Activated naive CD8-positive, alpha-beta T cell treated with anti-CD3 and anti-CD28 coated beads, Interleukin-2, amount 10 ng/mL, durations not matched to agents 7 days and 5 days (primary cell): ENCODE measurements around the gene F3. TPM values are rescaled to one million over a fixed set of nuclear protein-coding genes. Genes with fewer than 3 reads are reported as not detected.
"Not testable (repeated sequence)": the region's sequence is repeated elsewhere in the genome, so short reads cannot be mapped to it uniquely, and the experiment has no call there.

ENCODE experiments used
- ATAC-seq: fragments of 150-1000 bp; cut with Tn5 transposase; one replicate; pipeline ENCODE4 v1.10.0; 2021; ENCODE audit warnings: low read depth, moderate library complexity
- POLR2A ChIA-PET: fragments of 350-600 bp; sonication (Branson Sonifier 250); formaldehyde crosslinking; loops from one replicate; lab custom pipeline; 2021; ENCODE audit warnings: antibody characterized with exemption; lab: Charles Lee
- DNase-seq: peaks from one replicate; pipeline ENCODE4 v3.0.0; 2021
- H3K27ac Mint-ChIP-seq: one replicate; pipeline ENCODE4 v1.8.0; 2022; ENCODE audit warnings: mild to moderate bottlenecking, mixed read lengths
- H3K27me3 Mint-ChIP-seq: one replicate; pipeline ENCODE4 v1.8.0; 2022; ENCODE audit warnings: mild to moderate bottlenecking, moderate library complexity, mixed read lengths
- H3K36me3 Mint-ChIP-seq: one replicate; pipeline ENCODE4 v1.8.0; 2021; ENCODE audit warnings: mild to moderate bottlenecking, mixed read lengths
- H3K4me1 Mint-ChIP-seq: one replicate; pipeline ENCODE4 v1.8.0; 2021; ENCODE audit warnings: mixed read lengths
- H3K4me3 Mint-ChIP-seq: one replicate; pipeline ENCODE4 v1.8.0; 2022; ENCODE audit warnings: mild to moderate bottlenecking, moderate library complexity, mixed read lengths
- H3K9me3 Mint-ChIP-seq: one replicate; pipeline ENCODE4 v1.8.0; 2021; ENCODE audit warnings: mixed read lengths
- total RNA-seq, 2 experiments: library from RNA; stranded (reverse); gene quantifications; one replicate each; pipeline ENCODE4 v1.2.3, GENCODE V29; 2021

Gene F3
- under 1 TPM in 1 of 2 experiments, not detected in 1; 0.17 TPM for total RNA-seq

DNA sequence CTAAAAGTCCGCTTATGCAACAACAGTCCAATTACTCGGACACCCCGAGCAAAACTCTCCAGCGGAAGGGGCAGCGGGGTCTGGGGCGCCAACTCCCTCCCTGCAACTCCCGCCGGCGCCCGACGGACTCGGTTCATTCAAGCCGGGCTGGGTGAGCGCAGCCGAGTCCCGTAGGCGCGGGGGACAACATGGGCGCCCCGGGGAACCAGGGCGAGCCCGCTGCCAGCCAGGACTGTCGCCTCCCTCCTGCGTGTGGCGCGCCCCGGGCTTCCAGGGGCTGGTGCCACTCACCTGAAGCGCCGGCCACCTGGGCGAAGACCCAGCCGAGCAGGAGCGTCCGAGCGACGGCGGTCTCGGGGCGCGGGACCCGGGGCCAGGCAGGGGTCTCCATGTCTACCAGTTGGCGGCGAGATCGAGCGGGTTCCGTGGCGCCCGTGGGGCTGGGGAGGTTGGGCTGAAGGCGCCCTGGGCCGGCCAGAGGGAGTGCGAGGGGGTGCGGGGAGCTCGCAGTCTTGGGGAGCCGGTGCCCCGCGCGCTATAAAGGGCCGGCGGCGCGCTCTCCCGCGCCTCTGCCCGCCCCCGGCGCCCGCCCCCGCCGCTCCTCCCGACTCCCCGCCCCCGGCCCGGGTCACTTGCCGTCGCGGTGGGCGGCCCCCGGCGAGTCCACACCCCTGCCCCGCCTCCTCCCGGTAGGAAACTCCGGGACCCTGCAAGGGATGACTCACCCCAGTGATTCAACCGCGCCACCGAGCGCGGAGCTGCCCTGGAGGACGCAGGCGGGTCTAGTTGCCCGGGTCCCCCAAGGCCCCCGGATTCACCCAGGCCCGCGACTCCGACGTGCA is at the start of gene F3:
F3 (minus strand) TSS at position 514 of the 842 bp plus-strand sequence; CDS start at position 391, 123 bp downstream.
- peak within 1 kb of the TSS; percentile 84 for H3K4me3 Mint-ChIP-seq
- no peaks in the 10 kb centered on the region for H3K9me3 Mint-ChIP-seq
- peaks cover 8% of the 10 kb centered on the region for H3K4me1 Mint-ChIP-seq
- ATAC-seq (peak; percentile 95), DNase-seq (peak; percentile 75)
- H3K27me3 Mint-ChIP-seq, result peaks cover 70% of the 10 kb centered on the region
- no peaks in the 10 kb centered on the region for H3K36me3 Mint-ChIP-seq
- H3K27ac Mint-ChIP-seq, result no peak within 1 kb of the TSS
- POLR2A ChIA-PET, result interaction anchor here (0.6 kb wide), 1 partner anchor 316 kb away, joined by 5 read pairs; no protein-coding TSS in a partner anchor

DNA sequence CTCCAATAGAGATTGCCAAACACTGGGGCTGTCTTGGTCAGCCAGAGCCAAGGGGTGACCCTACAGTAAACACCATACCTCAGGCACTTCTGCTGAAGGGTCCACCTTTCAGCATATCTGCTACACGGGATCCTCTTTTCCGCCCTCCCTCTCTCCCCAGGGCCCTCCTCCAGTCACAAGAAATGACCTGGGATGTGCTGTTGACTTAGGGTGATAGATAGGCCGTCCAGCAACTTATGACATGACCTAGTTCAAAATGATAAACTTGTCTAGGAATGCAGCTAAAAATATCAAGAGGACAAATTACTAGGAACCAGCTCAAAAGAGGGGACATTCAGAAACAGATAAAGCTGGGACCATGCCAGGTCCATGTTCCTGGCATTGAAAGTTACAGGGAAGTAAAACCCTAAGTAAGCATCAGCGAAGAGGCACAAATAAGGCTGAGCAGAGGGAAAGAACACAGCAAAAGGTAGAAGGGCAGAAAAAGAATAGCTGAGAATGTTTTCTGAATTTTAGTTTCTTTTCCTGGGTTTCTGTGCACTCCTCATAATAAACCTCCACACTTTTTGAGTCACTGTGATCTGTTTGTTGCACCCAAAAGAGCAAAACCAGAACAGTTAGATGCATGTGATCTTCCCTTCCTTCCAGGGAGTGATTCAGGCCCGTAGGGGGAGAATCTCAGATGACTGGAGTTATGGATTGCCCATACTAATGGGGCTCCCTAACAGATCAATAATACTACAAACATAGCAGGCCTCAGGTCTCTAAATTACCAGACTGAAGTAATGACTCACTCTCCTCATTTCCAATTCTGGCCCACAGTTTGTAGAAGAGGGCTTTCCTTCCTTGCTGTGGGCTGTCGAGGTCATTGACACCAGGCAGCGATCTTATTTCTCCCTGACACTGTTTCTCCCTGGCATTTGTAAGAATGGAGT is 48.9 kb upstream of the F3 start:
- Mint-ChIP-seq H3K36me3 (no peaks in the 10 kb centered on the region), H3K9me3 (no peaks in the 10 kb centered on the region), H3K27me3 (peaks cover 8% of the 10 kb centered on the region), H3K27ac (no peak overlapping the region), H3K4me1 (no peaks in the 10 kb centered on the region), H3K4me3 (no peak overlapping the region)
- DNase-seq (no peak), ATAC-seq (no peak)
- POLR2A ChIA-PET, result no interaction called here

DNA sequence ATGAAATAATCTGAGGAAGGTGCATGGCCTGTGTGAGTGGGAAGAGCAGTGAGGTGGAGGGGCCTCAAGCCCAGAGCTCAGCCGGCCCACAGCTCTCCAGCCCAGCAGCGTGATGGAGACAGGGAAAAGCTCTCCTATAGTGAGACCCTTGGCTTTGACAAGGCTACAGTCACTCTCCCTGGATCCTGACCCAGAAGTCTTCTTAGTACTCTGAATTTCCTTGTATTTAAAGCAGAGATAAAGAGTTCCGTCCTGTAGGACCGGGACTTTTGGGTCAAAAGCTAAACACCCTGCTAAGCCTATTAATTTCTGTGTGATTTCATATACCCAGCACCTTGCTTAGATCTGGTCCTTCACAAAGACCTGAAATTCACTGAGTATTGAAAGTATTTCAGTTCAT is 48.2 kb upstream of the F3 start:
- Mint-ChIP-seq H3K27me3 (peaks cover 12% of the 10 kb centered on the region), H3K4me3 (no peak overlapping the region), H3K27ac (no peak overlapping the region), H3K36me3 (no peaks in the 10 kb centered on the region), H3K4me1 (no peaks in the 10 kb centered on the region), H3K9me3 (no peaks in the 10 kb centered on the region)
- ATAC-seq (no peak), DNase-seq (no peak)
- POLR2A ChIA-PET, result no interaction called here

DNA sequence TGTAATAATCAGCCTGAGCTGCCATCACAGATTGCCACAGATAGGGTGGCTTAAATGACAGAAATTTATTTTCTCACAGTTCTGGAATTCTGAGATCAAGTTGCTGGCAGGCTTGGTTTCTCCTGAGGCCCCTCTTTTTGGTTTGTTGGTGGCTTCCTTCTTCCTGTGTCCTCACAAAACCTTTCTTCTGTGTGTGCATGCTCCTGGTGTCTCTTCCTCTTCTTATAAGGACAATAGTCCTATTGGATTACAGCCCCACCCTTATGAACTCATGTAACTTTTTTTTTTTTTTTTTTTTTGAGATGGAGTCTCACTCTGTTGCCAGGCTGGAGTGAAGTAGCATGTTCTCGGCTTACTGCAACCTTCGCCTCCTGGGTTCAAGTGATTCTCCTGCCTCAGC is 41.0 kb upstream of the F3 start:
- POLR2A ChIA-PET, result no interaction called here
- no peaks in the 10 kb centered on the region for H3K36me3 Mint-ChIP-seq

DNA sequence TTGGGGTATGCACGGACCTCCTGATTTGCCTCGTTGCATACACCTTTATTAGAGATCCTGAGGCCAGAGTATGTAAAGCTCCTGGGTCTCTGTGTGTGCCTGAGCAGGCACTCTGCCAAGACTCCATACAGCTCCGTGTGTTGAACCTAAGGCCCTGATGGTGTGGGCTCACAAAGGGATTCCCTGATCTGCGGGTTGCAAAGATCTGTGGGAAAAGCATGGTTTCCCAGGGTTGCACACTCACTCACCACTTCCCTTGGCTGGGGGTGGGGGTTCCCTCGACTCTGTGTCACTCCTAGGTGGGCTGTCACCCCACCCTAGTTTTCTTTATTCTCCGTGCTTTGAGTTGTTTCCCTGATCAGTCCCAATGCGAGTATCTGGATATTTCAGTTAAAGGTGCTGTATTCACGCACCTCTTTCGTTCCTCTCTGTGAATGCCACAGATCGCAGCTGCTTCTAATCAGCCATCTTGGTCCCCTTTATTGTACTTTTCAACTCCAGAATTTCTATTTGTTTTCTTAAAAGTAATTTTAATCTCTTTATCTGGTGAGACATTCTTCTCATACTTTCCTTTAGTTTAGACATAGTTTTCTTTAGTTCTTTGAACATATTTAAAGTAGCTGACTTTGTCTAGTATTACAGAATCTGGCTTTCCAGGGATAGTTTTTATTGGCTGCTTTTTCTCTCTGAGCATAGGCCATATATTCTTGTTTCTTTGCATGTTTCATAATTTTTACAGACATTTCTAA is 39.0 kb upstream of the F3 start:
- Mint-ChIP-seq H3K36me3 (no peaks in the 10 kb centered on the region), H3K4me1 (no peaks in the 10 kb centered on the region)
- POLR2A ChIA-PET, result no interaction called here

More for the DNA sequence above, 41.0 kb upstream of the F3 start:
- H3K4me1 Mint-ChIP-seq, result no peaks in the 10 kb centered on the region
- no peak overlapping the region for H3K27ac Mint-ChIP-seq
- DNase-seq, result no peak
- peaks cover 4% of the 10 kb centered on the region for H3K9me3 Mint-ChIP-seq
- ATAC-seq, result no peak
- no peak overlapping the region for H3K4me3 Mint-ChIP-seq
- H3K27me3 Mint-ChIP-seq, result peaks cover 17% of the 10 kb centered on the region

DNA sequence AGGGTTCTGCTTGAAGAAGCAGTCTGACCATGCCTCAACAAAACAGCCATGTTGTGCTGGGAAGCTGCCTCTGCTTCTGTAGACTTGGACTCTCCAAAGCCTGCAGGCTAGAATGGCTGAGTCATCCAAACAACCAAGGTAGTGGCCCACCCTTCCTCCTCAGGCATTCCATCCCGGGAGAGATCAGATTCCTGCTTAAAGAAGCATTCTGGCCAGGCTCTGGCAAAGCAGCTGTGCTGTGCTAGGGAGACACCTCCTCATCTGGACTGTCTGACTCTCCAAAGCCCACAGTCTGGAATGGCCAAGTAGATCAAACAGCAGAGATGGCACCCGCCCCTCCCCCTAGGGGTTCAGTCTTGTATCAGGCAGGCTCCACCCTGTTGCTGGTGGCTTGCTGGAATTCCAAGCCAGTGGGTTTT is 38.3 kb upstream of the F3 start:
- H3K4me3 Mint-ChIP-seq, result no peak overlapping the region
- no peak for DNase-seq
- H3K36me3 Mint-ChIP-seq, result no peaks in the 10 kb centered on the region
- no peaks in the 10 kb centered on the region for H3K4me1 Mint-ChIP-seq
- peaks cover 10% of the 10 kb centered on the region for H3K27me3 Mint-ChIP-seq
- no peak overlapping the region for H3K27ac Mint-ChIP-seq
- POLR2A ChIA-PET, result no interaction called here
- no peak for ATAC-seq
- H3K9me3 Mint-ChIP-seq, result peaks cover 11% of the 10 kb centered on the region

More for the DNA sequence above, 39.0 kb upstream of the F3 start:
- Mint-ChIP-seq H3K9me3 (peaks cover 11% of the 10 kb centered on the region), H3K4me3 (no peak overlapping the region), H3K27me3 (peaks cover 14% of the 10 kb centered on the region), H3K27ac (no peak overlapping the region)
- ATAC-seq (no peak), DNase-seq (no peak)

DNA sequence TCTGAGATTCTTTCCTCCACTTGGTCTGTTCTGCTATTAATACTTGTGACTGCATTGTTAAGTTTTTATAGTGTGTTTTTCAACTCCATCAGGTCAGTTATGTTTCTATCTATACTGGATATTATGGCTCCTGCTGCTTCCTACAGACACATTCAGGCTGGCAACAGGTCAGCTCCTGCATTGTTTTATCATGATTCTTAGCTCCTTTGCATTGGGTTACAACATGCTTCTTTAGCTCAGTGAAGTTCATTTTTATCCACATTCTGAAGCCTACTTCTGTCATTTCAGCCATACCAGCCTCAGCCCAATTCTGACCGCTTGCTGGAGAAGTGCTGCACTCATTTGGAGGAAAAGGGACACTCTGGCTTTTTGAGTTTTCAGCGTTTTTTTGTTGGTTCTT is 37.3 kb upstream of the F3 start:
- H3K36me3 Mint-ChIP-seq, result no peaks in the 10 kb centered on the region
- H3K9me3 Mint-ChIP-seq, result peaks cover 11% of the 10 kb centered on the region
- no peaks in the 10 kb centered on the region for H3K4me1 Mint-ChIP-seq
- H3K4me3 Mint-ChIP-seq, result no peak overlapping the region
- H3K27me3 Mint-ChIP-seq, result peaks cover 2% of the 10 kb centered on the region
- no peak overlapping the region for H3K27ac Mint-ChIP-seq
- POLR2A ChIA-PET, result no interaction called here
- no peak for ATAC-seq
- DNase-seq, result no peak

DNA sequence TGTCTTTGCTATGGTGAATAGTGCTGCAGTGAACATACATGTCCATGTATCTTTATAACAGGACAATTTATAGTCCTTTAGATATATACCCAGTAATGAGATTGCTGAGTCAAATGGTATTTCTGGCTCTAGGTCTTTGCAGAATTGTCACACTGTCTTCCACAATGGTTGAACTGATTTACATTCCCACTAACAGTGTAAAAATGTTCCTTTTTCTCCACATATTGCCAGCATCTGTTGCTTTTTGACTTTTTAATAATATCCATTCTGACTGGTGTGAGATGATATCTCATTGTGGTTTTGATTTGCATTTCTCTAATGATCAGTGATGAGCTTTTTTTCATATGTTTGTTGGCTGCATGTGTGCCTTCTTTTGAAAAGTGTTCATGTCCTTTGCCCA is 32.4 kb upstream of the F3 start:
- POLR2A ChIA-PET, H3K4me1 Mint-ChIP-seq, H3K27me3 Mint-ChIP-seq, ATAC-seq, DNase-seq, H3K36me3 Mint-ChIP-seq, H3K27ac Mint-ChIP-seq, H3K4me3 Mint-ChIP-seq: not testable (repeated sequence)
- peaks cover 13% of the 10 kb centered on the region for H3K9me3 Mint-ChIP-seq

DNA sequence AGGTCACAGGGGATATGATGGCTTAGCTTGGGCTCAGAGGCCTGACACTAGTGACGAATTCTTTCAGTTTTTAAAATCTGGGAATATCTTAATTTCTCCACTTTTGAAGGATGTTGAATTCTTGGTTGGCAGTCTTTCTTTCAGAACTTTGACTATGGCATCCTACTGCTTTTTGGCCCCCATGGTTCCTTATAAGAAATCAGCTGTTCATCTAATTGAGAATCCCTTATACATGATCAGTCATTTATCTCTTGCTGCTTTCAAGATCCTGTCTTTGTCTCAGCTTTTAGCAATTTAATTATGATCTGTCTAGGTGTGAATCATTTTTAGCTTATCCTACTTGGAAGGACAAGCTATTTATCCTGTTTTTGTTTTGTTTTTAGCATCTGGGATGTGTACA is 31.2 kb upstream of the F3 start:
- H3K4me3 Mint-ChIP-seq, result no peak overlapping the region
- POLR2A ChIA-PET, result no interaction called here

DNA sequence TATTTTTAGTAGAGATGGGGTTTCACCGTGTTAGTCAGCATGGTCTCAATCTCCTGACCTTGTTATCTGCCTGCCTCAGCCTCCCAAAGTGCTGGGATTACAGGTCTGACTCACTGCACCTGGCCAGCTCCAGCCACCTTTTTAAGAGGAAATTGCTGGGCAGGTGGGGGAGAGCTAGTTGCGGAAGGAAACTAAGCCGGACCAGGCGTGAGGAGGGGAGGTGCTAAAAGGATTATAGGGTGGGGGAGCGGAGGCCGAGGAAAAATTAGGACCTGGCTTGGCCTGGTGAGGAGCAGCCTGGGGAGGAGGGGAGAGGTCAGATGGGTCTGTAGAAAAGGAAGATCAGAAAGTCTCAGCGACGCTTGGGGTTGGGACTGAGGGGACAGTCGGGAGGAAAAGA is 29.4 kb upstream of the F3 start:
- H3K4me1 Mint-ChIP-seq, POLR2A ChIA-PET, H3K9me3 Mint-ChIP-seq, H3K27me3 Mint-ChIP-seq, ATAC-seq, DNase-seq, H3K27ac Mint-ChIP-seq, H3K36me3 Mint-ChIP-seq, H3K4me3 Mint-ChIP-seq: not testable (repeated sequence)

More for the DNA sequence above, 31.2 kb upstream of the F3 start:
- Mint-ChIP-seq H3K27ac (no peak overlapping the region), H3K9me3 (peaks cover 10% of the 10 kb centered on the region), H3K27me3 (peaks cover 2% of the 10 kb centered on the region), H3K4me1 (no peaks in the 10 kb centered on the region), H3K36me3 (no peaks in the 10 kb centered on the region)
- ATAC-seq, result no peak
- DNase-seq, result no peak

DNA sequence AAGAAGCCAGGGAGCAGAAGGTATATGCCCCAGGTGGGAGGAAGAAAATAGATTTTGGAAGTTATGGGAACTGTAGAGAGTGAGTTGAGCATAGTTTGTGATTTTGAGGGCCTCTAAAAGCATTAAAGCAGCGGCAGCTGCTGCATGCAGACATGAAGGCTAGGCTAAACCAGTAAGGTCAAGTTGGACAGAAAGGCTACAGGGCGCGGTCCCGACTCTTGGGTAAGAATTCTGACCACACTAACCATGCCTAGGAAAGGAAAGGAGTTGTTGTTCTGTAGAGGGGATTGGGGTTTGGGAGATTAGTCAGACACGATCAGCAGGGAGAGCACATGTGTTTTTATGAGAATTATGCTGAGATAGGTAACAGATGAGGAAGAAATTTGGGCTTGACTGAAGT is 27.2 kb upstream of the F3 start:
- not testable (repeated sequence) for H3K27me3 Mint-ChIP-seq, ATAC-seq

DNA sequence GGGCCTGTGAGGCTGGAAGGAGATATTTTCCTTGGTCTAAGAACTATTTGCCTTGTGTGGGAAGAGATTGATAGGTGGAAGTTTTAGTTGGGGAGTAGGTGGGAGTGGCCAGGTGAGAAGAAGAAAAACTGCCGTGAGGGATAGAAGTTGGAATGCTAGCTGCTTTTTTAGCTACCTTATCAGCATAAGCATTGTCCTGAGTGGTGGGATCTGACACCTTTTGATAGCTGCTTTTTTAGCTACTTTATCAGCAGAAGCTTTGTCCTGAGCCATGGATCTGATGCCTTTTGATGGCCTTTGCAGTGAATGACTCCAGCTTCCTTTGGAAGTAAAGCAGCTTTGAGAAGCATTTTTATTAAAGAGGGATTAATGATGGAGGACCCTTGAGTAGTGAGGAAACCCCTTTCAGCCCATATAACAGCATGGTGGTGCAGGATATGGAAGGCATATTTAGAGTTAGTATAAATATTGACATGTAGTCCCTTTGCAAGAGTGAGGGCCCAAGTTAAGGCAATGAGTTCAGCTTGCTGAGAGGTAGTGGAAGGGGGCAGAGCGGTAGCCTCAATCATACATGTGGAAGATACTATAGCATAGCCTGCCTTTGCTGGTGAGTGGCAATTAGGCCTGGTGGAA is 26.5 kb upstream of the F3 start:
- H3K4me1 Mint-ChIP-seq, DNase-seq, ATAC-seq, H3K4me3 Mint-ChIP-seq, H3K27ac Mint-ChIP-seq, H3K9me3 Mint-ChIP-seq, H3K27me3 Mint-ChIP-seq, POLR2A ChIA-PET, H3K36me3 Mint-ChIP-seq: not testable (repeated sequence)

More for the DNA sequence above, 27.2 kb upstream of the F3 start:
- H3K9me3 Mint-ChIP-seq, DNase-seq, H3K4me1 Mint-ChIP-seq, POLR2A ChIA-PET, H3K27ac Mint-ChIP-seq, H3K36me3 Mint-ChIP-seq, H3K4me3 Mint-ChIP-seq: not testable (repeated sequence)
